GM19351 (cell line): ENCODE data around the gene COBLL1.
A peak's percentile ranks its signal among the peaks of the same experiment; 100 is the strongest.
"Not testable (repeated sequence)": the region's sequence is repeated elsewhere in the genome, so short reads cannot be mapped to it uniquely, and the experiment has no call there.

Experiments used
- ATAC-seq: cut with Tn5 transposase; IDR thresholded peaks from one replicate; pipeline ENCODE4 v1.9.1; 2021; ENCODE audit warnings: mild to moderate bottlenecking, moderate library complexity; ENCODE audit not compliant: unreplicated experiment

COBLL1 gene

GRCh38 chr2:164722616-164723338 is 118.8 kb downstream of the COBLL1 start:
- ATAC-seq, result no peak

- no peak for ATAC-seq
Measured at GRCh38 chr2:164721430-164721829, 120.2 kb downstream of the COBLL1 start.

- ATAC-seq, result no peak
Measured at GRCh38 chr2:164719996-164720941, 121.4 kb downstream of the COBLL1 start.

- peak; percentile 45 for ATAC-seq
Measured at GRCh38 chr2:164717000-164717803, 124.4 kb downstream of the COBLL1 start.

- no peak for ATAC-seq
Measured at GRCh38 chr2:164714471-164714870, 127.2 kb downstream of the COBLL1 start.

GRCh38 chr2:164711766-164712138 is 129.9 kb downstream of the COBLL1 start:
- no peak for ATAC-seq

GRCh38 chr2:164710837-164711765 is 130.5 kb downstream of the COBLL1 start:
- no peak for ATAC-seq

GRCh38 chr2:164710252-164710836 is 131.3 kb downstream of the COBLL1 start:
- ATAC-seq, result not testable (repeated sequence)

GRCh38 chr2:164706522-164706921 is 135.1 kb downstream of the COBLL1 start:
- ATAC-seq, result no peak

- no peak for ATAC-seq
Measured at GRCh38 chr2:164705412-164706167, 136.0 kb downstream of the COBLL1 start.

GRCh38 chr2:164703915-164704706 is 137.5 kb downstream of the COBLL1 start:
- ATAC-seq, result no peak

- ATAC-seq, result no peak
Measured at GRCh38 chr2:164701565-164701964, 140.1 kb downstream of the COBLL1 start.

- ATAC-seq, result no peak
Measured at GRCh38 chr2:164700390-164700789, 141.2 kb downstream of the COBLL1 start.

GRCh38 chr2:164697688-164698461 is 143.7 kb downstream of the COBLL1 start:
- peak; percentile 68 for ATAC-seq

- no peak for ATAC-seq
Measured at GRCh38 chr2:164696634-164697033, 145.0 kb downstream of the COBLL1 start.

GRCh38 chr2:164694275-164694695 is 147.3 kb downstream of the COBLL1 start:
- no peak for ATAC-seq

GRCh38 chr2:164693834-164694233 is 147.8 kb downstream of the COBLL1 start:
- no peak for ATAC-seq
